ENCODE results near the gene EFNB3. TPM values are rescaled to one million over a fixed set of nuclear protein-coding genes. Genes with fewer than 3 reads are reported as not detected.

The EFNB3 gene
- total RNA-seq, 1 donor from 2014 or later = 5.8 TPM

DNA sequence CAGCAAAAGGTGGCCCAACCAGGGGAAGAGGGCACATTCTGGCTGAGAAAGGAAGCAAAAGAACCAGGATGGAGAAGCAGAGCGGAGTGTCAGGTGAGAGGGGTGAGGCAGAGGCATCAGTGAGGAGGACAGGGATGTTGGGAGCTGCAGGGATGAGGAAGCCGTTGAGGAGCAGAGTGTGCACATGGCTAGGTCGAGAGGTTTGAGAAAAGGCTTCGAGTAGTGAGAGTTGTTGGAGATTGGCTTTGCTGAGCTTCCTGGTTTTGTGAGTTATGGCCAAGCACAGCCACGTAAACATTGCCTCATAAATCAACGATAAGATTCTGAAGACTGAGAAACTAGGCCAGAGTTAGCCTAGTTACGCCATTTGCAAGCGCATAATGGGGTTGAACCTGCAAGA, 39.4 kb downstream of the EFNB3 start:
- Histone ChIP-seq H3K4me1 (no peaks in the 10 kb centered on the region), H3F3A (ENCODE audit: low read depth) (no peaks in the 10 kb centered on the region), H3K79me2 (ENCODE audit: low read depth) (no peaks in the 10 kb centered on the region), H2AFZ (replicated peaks) (no peak overlapping the region), H3K4me3 (no peak overlapping the region), H3K36me3 (no peaks in the 10 kb centered on the region), H3K9me3 (ENCODE audit: low read depth) (no peaks in the 10 kb centered on the region), H3K27ac (no peak overlapping the region), H3K9ac (no peak overlapping the region), H4K20me1 (ENCODE audit: low read depth) (no peaks in the 10 kb centered on the region), H3K4me2 (no peak overlapping the region), H3K27me3 (peaks cover 5% of the 10 kb centered on the region)
- DNase-seq (ENCODE audit: low spot score) = no peak
- Mint-ChIP-seq H3K4me1 (peaks cover 4% of the 10 kb centered on the region), H3K4me3 (peak overlapping the region; percentile 5), H3K27me3 (ENCODE audit: insufficient read depth, low read depth) (peaks cover 5% of the 10 kb centered on the region), H3K36me3 (no peaks in the 10 kb centered on the region), H3K27ac (no peak overlapping the region), H3K9me3 (no peaks in the 10 kb centered on the region)
- no peak for TF ChIP-seq EZH2phosphoT487 (IDR thresholded peaks at IDR 0.05)
- TF ChIP-seq EZH2 (IDR thresholded peaks at IDR 0.05) = no peak
- TF ChIP-seq CTCF (IDR thresholded peaks at IDR 0.05) = no peak

DNA sequence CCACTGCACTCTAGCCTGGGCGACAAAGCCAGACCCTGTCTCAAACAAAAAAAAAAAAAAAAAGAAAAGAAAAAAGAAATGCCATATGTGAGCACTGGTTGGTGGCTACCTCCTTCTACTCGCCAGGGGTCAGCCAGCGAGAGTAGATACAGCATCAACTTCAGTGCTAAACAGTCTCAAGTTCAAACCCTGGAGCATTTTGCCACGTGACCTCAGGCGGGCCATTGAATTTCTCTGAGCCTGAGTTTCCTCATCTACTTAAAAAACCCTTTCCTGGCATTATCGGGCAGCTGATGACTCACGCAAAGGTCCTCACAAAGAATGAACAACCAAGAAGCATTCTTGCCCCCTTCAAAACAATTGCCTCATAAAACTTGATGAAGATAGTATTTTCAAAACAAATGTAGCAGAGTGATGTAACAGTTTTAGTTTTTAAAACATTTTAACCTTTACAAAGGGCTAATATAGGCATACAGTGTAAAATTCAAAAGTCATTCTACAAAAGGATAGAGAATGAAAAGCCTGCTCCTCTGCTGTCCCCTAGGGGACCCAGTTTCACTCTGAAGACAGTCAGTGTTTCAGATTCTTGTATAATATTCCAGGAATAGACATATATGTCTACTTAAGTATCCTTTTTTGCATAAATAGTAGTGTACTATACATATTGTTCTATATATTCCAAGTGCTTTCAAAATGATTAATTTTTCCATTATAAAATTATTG, 40.9 kb downstream of the EFNB3 start:
- no peak for TF ChIP-seq EZH2phosphoT487 (IDR thresholded peaks at IDR 0.05)
- Mint-ChIP-seq H3K4me1 (peaks cover 4% of the 10 kb centered on the region), H3K27me3 (ENCODE audit: insufficient read depth, low read depth) (no peaks in the 10 kb centered on the region), H3K27ac (no peak overlapping the region), H3K36me3 (no peaks in the 10 kb centered on the region), H3K4me3 (no peak overlapping the region), H3K9me3 (no peaks in the 10 kb centered on the region)
- Histone ChIP-seq H3K79me2 (ENCODE audit: low read depth) (no peaks in the 10 kb centered on the region), H3K4me3 (no peak overlapping the region), H3K27ac (no peak overlapping the region), H3K4me1 (no peaks in the 10 kb centered on the region), H2AFZ (replicated peaks) (no peak overlapping the region), H3F3A (ENCODE audit: low read depth) (no peaks in the 10 kb centered on the region), H3K36me3 (no peaks in the 10 kb centered on the region), H3K9ac (no peak overlapping the region), H4K20me1 (ENCODE audit: low read depth) (no peaks in the 10 kb centered on the region), H3K9me3 (ENCODE audit: low read depth) (no peaks in the 10 kb centered on the region), H3K27me3 (no peaks in the 10 kb centered on the region), H3K4me2 (no peak overlapping the region)
- no peak for DNase-seq (ENCODE audit: low spot score)

- Mint-ChIP-seq H3K27ac (no peak overlapping the region), H3K36me3 (no peaks in the 10 kb centered on the region), H3K4me3 (no peak overlapping the region), H3K9me3 (no peaks in the 10 kb centered on the region), H3K27me3 (ENCODE audit: insufficient read depth, low read depth) (no peaks in the 10 kb centered on the region), H3K4me1 (peaks cover 4% of the 10 kb centered on the region)
- no peak for TF ChIP-seq EZH2phosphoT487 (IDR thresholded peaks at IDR 0.05)
- no peak for TF ChIP-seq CTCF (IDR thresholded peaks at IDR 0.05)
- TF ChIP-seq EZH2 (IDR thresholded peaks at IDR 0.05) = no peak
- H2AFZ ChIP-seq (replicated peaks) = no peak overlapping the region
- no peaks in the 10 kb centered on the region for H4K20me1 ChIP-seq (ENCODE audit: low read depth)
- no peak overlapping the region for H3K4me2 ChIP-seq
- H3K9me3 ChIP-seq (ENCODE audit: low read depth) = no peaks in the 10 kb centered on the region
- H3K27me3 ChIP-seq = no peaks in the 10 kb centered on the region
- no peak overlapping the region for H3K9ac ChIP-seq
- H3K79me2 ChIP-seq (ENCODE audit: low read depth) = no peaks in the 10 kb centered on the region
- no peaks in the 10 kb centered on the region for H3K4me1 ChIP-seq
- no peak overlapping the region for H3K4me3 ChIP-seq
- DNase-seq (ENCODE audit: low spot score) = no peak
- no peaks in the 10 kb centered on the region for H3K36me3 ChIP-seq
- H3K27ac ChIP-seq = no peak overlapping the region
- no peaks in the 10 kb centered on the region for H3F3A ChIP-seq (ENCODE audit: low read depth)
Measured at GRCh38 chr17:7747635-7748071, 42.7 kb downstream of the EFNB3 start.

- Histone ChIP-seq H3K36me3 (no peaks in the 10 kb centered on the region), H3F3A (ENCODE audit: low read depth) (no peaks in the 10 kb centered on the region), H3K9me3 (ENCODE audit: low read depth) (no peaks in the 10 kb centered on the region), H3K27ac (no peak overlapping the region), H3K4me3 (no peak overlapping the region), H3K79me2 (ENCODE audit: low read depth) (no peaks in the 10 kb centered on the region), H3K9ac (no peak overlapping the region), H2AFZ (replicated peaks) (no peak overlapping the region), H3K4me1 (no peaks in the 10 kb centered on the region), H4K20me1 (ENCODE audit: low read depth) (no peaks in the 10 kb centered on the region), H3K27me3 (no peaks in the 10 kb centered on the region), H3K4me2 (no peak overlapping the region)
- H3K36me3 Mint-ChIP-seq = no peaks in the 10 kb centered on the region
- H3K4me1 Mint-ChIP-seq = peaks cover 4% of the 10 kb centered on the region
- no peak overlapping the region for H3K27ac Mint-ChIP-seq
- no peak overlapping the region for H3K4me3 Mint-ChIP-seq
- DNase-seq (ENCODE audit: low spot score) = no peak
- H3K9me3 Mint-ChIP-seq = no peaks in the 10 kb centered on the region
- no peak for TF ChIP-seq CTCF (IDR thresholded peaks at IDR 0.05)
- no peak for TF ChIP-seq EZH2 (IDR thresholded peaks at IDR 0.05)
- no peak for TF ChIP-seq EZH2phosphoT487 (IDR thresholded peaks at IDR 0.05)
- peaks cover 2% of the 10 kb centered on the region for H3K27me3 Mint-ChIP-seq (ENCODE audit: insufficient read depth, low read depth)
Measured at GRCh38 chr17:7748076-7748775, 43.2 kb downstream of the EFNB3 start.

All from neural progenitor cell (in vitro differentiated cells).